Neutrophil (primary cell): ENCODE results near the gene PLCD1.

Experiments
- H3K27ac ChIP-seq: fragments of 200-600 bp; sonication (generic); 2 replicates; pipeline ENCODE4 v1.5.1; 2016; ENCODE audit warnings: mild to moderate bottlenecking, moderate library complexity
- H3K27me3 ChIP-seq: fragments of 200-600 bp; sonication (generic); 2 replicates; pipeline ENCODE4 v1.6.0; 2016; ENCODE audit warnings: mild to moderate bottlenecking
- H3K36me3 ChIP-seq: fragments of 200-600 bp; sonication (generic); 2 replicates; pipeline ENCODE4 v1.5.1; 2017
- H3K4me1 ChIP-seq, 2 experiments: fragments of 200-600 bp in 1 of 2; sonication (generic) in 1 of 2; 1 replicate in 1 of 2; 2 replicates in 1 of 2; pipeline versions ENCODE4 v1.5.1 to v1.6.1; 2013 to 2016; ENCODE audit warnings: low read depth in 1 of 2, low read length in 1 of 2, mild to moderate bottlenecking in 1 of 2, moderate library complexity in 1 of 2; ENCODE audit not compliant: control insufficient read depth in 1 of 2, insufficient read depth in 1 of 2
- H3K4me3 ChIP-seq, 2 experiments: fragments of 200-600 bp in 1 of 2; sonication (generic) in 1 of 2; 1 replicate in 1 of 2; 2 replicates in 1 of 2; pipeline ENCODE4 v1.5.1; 2013 to 2016; ENCODE audit warnings: low read depth in 1 of 2, low read length in 1 of 2, mild to moderate bottlenecking in 1 of 2, moderate library complexity in 1 of 2
- H3K9me3 ChIP-seq: fragments of 200-600 bp; sonication (generic); 2 replicates; pipeline ENCODE4 v1.5.1; 2016
- TF ChIP-seq, protein P1 (sequence below): fragments of 200-600 bp; sonication (generic); IDR thresholded peaks from 2 replicates; pipeline ENCODE4 v1.5.1; 2016; ENCODE audit warnings: antibody characterized with exemption

The PLCD1 gene

DNA sequence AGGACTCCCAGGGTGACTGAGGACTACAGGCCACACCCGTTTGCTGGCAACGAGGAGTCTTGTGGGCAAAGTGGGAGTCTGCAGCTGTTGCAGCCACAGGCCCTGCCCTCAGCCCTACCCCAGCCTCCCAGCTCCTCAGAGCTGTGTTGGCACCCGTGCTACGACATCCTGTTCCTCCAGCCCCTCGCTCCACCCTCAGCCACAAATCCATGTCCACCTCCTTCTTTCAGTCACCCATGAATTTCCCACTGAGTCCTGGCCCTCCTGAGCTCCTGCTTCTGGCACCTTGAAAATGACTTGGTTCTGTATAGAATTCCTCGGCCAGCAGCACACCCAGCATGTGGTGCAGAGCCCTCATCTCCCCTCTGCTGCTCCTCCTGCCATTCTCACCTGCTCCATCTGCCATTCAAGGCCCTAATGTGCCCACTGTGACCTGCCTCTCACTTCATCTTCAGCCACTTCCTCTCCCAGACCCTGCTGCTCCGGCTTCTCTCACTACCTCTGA lies 59.8 kb downstream of the PLCD1 start:
- no peak overlapping the region for H3K27ac ChIP-seq
- H3K27me3 ChIP-seq: no peaks in the 10 kb centered on the region
- H3K4me1 ChIP-seq: no peaks in the 10 kb centered on the region
- H3K9me3 ChIP-seq: no peaks in the 10 kb centered on the region
- TF ChIP-seq, protein P1, sequence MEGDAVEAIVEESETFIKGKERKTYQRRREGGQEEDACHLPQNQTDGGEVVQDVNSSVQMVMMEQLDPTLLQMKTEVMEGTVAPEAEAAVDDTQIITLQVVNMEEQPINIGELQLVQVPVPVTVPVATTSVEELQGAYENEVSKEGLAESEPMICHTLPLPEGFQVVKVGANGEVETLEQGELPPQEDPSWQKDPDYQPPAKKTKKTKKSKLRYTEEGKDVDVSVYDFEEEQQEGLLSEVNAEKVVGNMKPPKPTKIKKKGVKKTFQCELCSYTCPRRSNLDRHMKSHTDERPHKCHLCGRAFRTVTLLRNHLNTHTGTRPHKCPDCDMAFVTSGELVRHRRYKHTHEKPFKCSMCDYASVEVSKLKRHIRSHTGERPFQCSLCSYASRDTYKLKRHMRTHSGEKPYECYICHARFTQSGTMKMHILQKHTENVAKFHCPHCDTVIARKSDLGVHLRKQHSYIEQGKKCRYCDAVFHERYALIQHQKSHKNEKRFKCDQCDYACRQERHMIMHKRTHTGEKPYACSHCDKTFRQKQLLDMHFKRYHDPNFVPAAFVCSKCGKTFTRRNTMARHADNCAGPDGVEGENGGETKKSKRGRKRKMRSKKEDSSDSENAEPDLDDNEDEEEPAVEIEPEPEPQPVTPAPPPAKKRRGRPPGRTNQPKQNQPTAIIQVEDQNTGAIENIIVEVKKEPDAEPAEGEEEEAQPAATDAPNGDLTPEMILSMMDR: no peak
- H3K4me3 ChIP-seq: no peak overlapping the region
- peaks cover 31% of the 10 kb centered on the region for H3K36me3 ChIP-seq

DNA sequence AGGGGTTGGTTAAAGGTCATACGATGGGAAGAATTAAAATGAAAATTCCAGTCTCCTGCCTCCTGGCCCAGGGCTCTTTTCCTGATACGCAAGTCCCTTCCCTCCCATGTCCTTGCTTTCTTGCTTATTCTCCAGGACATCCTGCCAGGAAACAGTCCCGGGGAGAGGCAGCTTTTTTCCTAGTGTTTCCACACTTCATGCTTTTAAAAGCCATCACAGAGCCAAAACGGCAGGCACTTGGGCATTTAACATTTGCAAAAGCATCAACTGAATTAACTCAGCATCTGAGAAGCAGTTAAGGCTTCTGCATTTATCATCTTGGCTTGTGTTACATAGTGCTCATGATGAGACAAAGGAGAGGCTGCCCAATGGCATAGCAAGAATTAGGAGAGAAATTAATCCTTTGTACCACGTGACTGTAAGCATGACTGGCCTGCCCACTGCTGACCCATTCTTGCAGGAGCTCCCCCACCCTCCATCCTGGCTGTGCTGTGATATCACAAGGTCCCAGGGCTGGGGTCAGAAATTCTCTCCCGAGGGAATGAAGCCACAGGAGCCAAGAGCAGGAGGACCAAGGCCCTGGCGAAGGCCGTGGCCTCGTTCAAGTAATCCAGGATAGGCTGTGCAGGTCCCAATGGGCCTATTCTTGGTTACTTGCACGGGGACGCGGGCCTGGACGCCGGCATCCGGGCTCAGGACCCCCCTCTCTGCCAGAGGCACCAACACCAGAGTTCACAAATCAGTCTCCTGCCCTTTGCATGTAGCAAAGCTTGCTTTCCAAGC lies 60.4 kb downstream of the PLCD1 start:
- Histone ChIP-seq H3K9me3 (no peaks in the 10 kb centered on the region), H3K27ac (no peak overlapping the region), H3K4me3 (no peak overlapping the region), H3K36me3 (peaks cover 31% of the 10 kb centered on the region), H3K27me3 (no peaks in the 10 kb centered on the region), H3K4me1 (no peaks in the 10 kb centered on the region)
- TF ChIP-seq, protein P1: no peak

DNA sequence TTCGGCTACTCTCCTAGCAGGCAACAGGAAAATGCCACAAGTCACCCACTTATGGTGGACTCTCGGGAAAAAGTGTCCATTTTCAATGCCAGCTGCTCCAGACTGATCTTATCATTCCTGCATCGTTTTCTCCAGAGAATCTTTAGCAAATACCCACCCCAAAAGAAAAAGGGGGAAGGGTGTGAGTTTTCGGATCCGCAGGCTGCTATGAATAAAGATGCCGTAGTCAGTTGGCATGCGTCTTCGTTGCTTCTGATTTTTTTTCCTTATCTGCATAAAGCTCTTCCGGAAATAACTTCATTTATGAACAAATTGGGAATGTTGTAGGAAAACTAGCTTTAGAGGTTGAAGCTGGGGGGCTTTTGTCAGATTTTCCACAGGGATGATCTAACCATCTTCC lies 61.2 kb downstream of the PLCD1 start:
- TF ChIP-seq, protein P1: no peak
- Histone ChIP-seq H3K27me3 (no peaks in the 10 kb centered on the region), H3K9me3 (no peaks in the 10 kb centered on the region), H3K4me1 (no peaks in the 10 kb centered on the region), H3K27ac (no peak overlapping the region), H3K4me3 (no peak overlapping the region), H3K36me3 (peaks cover 26% of the 10 kb centered on the region)

DNA sequence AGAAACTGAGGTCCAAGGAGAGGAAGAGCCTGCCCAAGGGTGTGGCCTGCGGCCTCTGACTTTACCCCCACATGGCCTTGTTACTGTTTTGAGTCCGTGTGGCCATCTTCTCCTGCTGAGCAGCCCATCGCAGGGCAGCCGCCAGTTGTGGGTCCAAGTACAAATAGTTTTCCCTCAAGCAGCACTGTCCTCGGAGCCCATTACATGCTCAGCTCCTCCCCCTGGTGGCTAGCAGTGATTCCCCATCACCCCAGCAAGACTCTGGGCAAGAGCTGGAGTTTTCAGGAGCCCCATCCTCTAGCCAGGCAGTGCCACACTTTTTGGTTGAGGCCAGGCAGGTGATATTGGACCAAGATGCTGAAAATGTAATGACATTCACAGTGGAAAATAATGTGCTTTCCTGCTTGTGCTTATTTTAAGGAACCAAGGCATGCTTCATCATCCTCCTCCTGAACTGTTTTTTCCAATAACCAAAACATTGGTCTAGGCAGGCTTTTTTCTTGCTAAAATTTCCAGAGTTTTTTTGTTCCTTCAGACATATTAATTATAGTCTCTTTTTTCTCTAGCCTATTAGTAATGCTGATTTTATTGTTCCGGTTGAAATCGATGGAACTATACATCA lies 62.1 kb downstream of the PLCD1 start:
- H3K36me3 ChIP-seq: peaks cover 18% of the 10 kb centered on the region

DNA sequence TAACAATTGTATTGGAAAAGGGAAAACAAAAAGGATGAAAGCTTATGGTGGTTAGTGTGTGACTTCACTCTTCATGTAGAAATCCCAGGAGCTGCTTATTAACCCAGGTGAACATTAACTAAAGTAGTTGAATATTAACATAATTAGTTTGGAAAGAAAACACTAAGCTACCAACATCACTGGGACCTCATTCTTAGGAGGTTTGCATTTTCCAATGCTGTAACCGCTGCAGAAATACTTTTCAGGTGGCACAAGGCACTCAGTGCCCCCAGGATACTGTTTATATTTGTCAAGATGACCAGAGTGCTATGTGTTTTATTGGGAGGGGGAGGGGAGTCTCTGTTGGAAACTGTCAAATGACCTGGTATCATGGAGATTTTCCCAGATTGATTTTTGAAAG lies 64.7 kb downstream of the PLCD1 start:
- Histone ChIP-seq H3K4me1 (no peaks in the 10 kb centered on the region), H3K36me3 (peaks cover 6% of the 10 kb centered on the region), H3K4me3 (no peak overlapping the region), H3K27ac (no peak overlapping the region), H3K27me3 (no peaks in the 10 kb centered on the region), H3K9me3 (no peaks in the 10 kb centered on the region)
- TF ChIP-seq, protein P1: no peak

More for the DNA sequence above, 62.1 kb downstream of the PLCD1 start:
- no peaks in the 10 kb centered on the region for H3K4me1 ChIP-seq
- H3K27ac ChIP-seq: no peak overlapping the region
- H3K27me3 ChIP-seq: no peaks in the 10 kb centered on the region
- H3K9me3 ChIP-seq: no peaks in the 10 kb centered on the region
- TF ChIP-seq, protein P1: peak; percentile 58
- H3K4me3 ChIP-seq: no peak overlapping the region
